Mesendoderm (in vitro differentiated cells): ENCODE results near the gene NCBP2L.

Source experiments
- DNase-seq: peaks from one replicate; pipeline ENCODE4 v3.0.0; 2013
- H2AK5ac ChIP-seq: 2 replicates; pipeline ENCODE4 v1.6.1; 2013; ENCODE audit warnings: low read length, inconsistent platforms
- H2BK120ac ChIP-seq: 2 replicates; pipeline ENCODE4 v1.6.1; 2013; ENCODE audit warnings: low read depth, mild to moderate bottlenecking, low read length, moderate library complexity, mixed read lengths
- H2BK15ac ChIP-seq: replicated peaks from 2 replicates; pipeline ENCODE4 v1.6.1; 2013; ENCODE audit warnings: low read depth, mild to moderate bottlenecking, moderate library complexity
- H2BK5ac ChIP-seq: 2 replicates; pipeline ENCODE4 v1.6.1; 2013; ENCODE audit warnings: low read length, inconsistent platforms
- H3K18ac ChIP-seq: 2 replicates; pipeline ENCODE4 v1.6.1; 2013; ENCODE audit warnings: mild to moderate bottlenecking, low read length, mixed read lengths
- H3K23ac ChIP-seq: one replicate; pipeline ENCODE4 v1.6.1; 2013; ENCODE audit warnings: low read length
- H3K27ac ChIP-seq: 2 replicates; pipeline ENCODE4 v1.5.1; 2013; ENCODE audit warnings: low read depth, mild to moderate bottlenecking, inconsistent platforms, low read length, moderate library complexity
- H3K27me3 ChIP-seq: 2 replicates; pipeline ENCODE4 v1.6.1; 2013; ENCODE audit warnings: low read length, control low read depth, mild to moderate bottlenecking, inconsistent platforms; ENCODE audit not compliant: insufficient read depth, poor library complexity
- H3K36me3 ChIP-seq: 2 replicates; pipeline ENCODE4 v1.6.1; 2013; ENCODE audit warnings: low read length, inconsistent platforms; ENCODE audit not compliant: control insufficient read depth, insufficient read depth
- H3K4ac ChIP-seq: one replicate; pipeline ENCODE4 v1.6.1; 2013; ENCODE audit warnings: low read depth, mild to moderate bottlenecking, low read length, moderate library complexity
- H3K4me1 ChIP-seq: 2 replicates; pipeline ENCODE4 v1.6.1; 2013; ENCODE audit warnings: low read depth, low read length, inconsistent platforms; ENCODE audit not compliant: control insufficient read depth
- H3K4me2 ChIP-seq: 2 replicates; pipeline ENCODE4 v1.6.1; 2013; ENCODE audit warnings: low read length
- H3K4me3 ChIP-seq: 2 replicates; pipeline ENCODE4 v1.5.1; 2013; ENCODE audit warnings: mild to moderate bottlenecking, low read length
- H3K56ac ChIP-seq: one replicate; pipeline ENCODE4 v1.6.1; 2013; ENCODE audit warnings: low read length
- H3K79me1 ChIP-seq: 2 replicates; pipeline ENCODE4 v1.6.1; 2013; ENCODE audit warnings: low read length, inconsistent platforms
- H3K79me2 ChIP-seq: 2 replicates; pipeline ENCODE4 v1.6.1; 2013; ENCODE audit warnings: mild to moderate bottlenecking, low read length; ENCODE audit not compliant: control insufficient read depth, insufficient read depth
- H3K9ac ChIP-seq: 2 replicates; pipeline ENCODE4 v1.6.1; 2013; ENCODE audit warnings: low read length, inconsistent platforms
- H4K5ac ChIP-seq: one replicate; pipeline ENCODE4 v1.6.1; 2013; ENCODE audit warnings: low read length
- H4K8ac ChIP-seq: one replicate; pipeline ENCODE4 v1.6.1; 2013; ENCODE audit warnings: low read depth, mild to moderate bottlenecking, control low read depth, low read length, moderate library complexity
- WGBS: extraction: QIAGEN DNeasy Blood & Tissue Kit; methylation state at CpG from one replicate; pipeline ENCODE4 v1.1.7; 2013; ENCODE audit warnings: low lambda C conversion rate, missing lambda C conversion rate; ENCODE audit not compliant: insufficient coverage; ENCODE audit errors: extremely low coverage; 5-methylcytosine and 5-hydroxymethylcytosine counted together

Gene NCBP2L

DNA sequence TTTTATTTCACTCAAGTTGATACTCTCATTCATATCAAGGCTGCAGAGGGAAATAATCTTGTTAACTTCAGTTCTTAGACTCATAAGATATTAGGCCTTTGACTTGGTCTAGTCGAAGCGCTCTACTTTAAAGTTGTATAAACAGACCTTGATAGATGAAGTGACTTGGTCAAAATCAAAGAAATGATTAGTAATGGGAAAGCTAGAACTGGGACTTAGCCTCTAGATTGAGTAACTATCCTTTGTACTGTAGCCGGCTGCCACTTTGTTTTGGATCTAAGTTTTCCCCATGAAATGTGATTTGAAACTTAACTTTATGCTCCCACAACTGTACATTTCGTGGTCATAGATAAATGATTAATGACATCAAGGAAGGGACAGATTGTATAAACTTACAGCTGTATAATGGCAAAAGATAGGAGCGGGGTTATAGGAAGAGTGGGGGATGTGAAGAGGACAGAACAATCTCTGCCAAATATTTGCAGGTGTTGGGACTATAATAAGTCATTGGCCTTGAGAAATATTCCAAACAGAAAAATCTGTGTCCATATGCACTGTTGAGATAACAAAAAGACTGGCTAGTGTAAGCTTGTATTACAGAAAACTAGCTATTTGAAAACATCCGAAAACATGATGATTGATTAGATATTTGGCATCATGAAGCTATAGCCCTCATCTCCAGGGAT is 65.3 kb downstream of the NCBP2L start:
- H3K4me3 ChIP-seq, result no peak overlapping the region
- H2BK5ac ChIP-seq, result no peak overlapping the region
- H2BK120ac ChIP-seq, result no peak overlapping the region
- H3K56ac ChIP-seq, result no peak overlapping the region
- no peak overlapping the region for H3K4me2 ChIP-seq
- H3K4me1 ChIP-seq, result no peaks in the 10 kb centered on the region
- no peaks in the 10 kb centered on the region for H3K27me3 ChIP-seq
- no peaks in the 10 kb centered on the region for H3K79me2 ChIP-seq
- H3K4ac ChIP-seq, result no peak overlapping the region
- H4K8ac ChIP-seq, result no peak overlapping the region
- no peaks in the 10 kb centered on the region for H3K36me3 ChIP-seq
- no peak overlapping the region for H2BK15ac ChIP-seq
- H3K79me1 ChIP-seq, result no peaks in the 10 kb centered on the region
- H3K18ac ChIP-seq, result no peak overlapping the region
- H4K5ac ChIP-seq, result no peak overlapping the region
- H3K27ac ChIP-seq, result no peak overlapping the region
- no peak overlapping the region for H3K9ac ChIP-seq
- H3K23ac ChIP-seq, result no peak overlapping the region
- no CpG with 5 or more reads among the region's 6 CpGs for WGBS
- no peak overlapping the region for H2AK5ac ChIP-seq
- no peak for DNase-seq
